ENCODE measurements around the gene MAB21L1.
A peak's percentile ranks its signal among the peaks of the same experiment; 100 is the strongest.

Gene MAB21L1

DNA sequence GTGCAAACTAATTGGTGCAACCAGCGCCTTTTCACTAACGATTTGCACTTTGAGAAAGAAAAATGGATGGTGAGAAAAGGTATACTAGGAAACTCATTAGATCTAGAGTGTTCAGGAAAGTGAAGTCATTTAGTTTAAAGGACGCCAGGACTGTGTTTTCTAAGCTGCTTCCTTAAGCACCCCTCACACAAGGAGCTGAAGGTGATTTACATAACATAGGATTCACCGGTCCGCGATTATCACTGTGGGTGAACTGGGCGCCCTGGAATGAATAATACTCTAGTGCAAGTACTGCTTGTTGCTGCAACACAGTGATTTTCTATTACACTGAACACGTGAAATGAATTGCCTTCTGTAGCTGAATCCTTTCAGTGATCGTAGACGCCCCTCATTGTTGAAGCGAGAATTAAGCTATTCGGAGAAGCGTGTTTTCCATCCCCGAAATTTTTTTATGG is 2.6 kb upstream of the MAB21L1 start:
- ChIA-PET CTCF (no interaction called here), POLR2A (no interaction called here)
- TF ChIP-seq PBX3 (CRISPR knock-in tag; IDR thresholded peaks at IDR 0.05) = no peak
- no peak for TF ChIP-seq ZNF19 (tag by site-specific recombination; IDR thresholded peaks at IDR 0.05; ENCODE audit: low read depth)
- no peak overlapping the region for H3K4me3 ChIP-seq (ENCODE audit: low read depth, low read length)
- H3K36me3 ChIP-seq (ENCODE audit: control insufficient read depth in 2 of 2, insufficient read depth in 1 of 2, low read length in 2 of 2) = no peaks in the 10 kb centered on the region
- no peaks in the 10 kb centered on the region for H3K4me1 ChIP-seq (ENCODE audit: control insufficient read depth, insufficient read depth, low read length)
- H3K9me3 ChIP-seq (ENCODE audit: control insufficient read depth, insufficient read depth, low read depth, low read length) = no peaks in the 10 kb centered on the region
- H3K27ac ChIP-seq (ENCODE audit: extremely low read depth, low read depth, low read length) = no peak overlapping the region

GRCh38 chr13:35478271-35479037 is 2.0 kb upstream of the MAB21L1 start:
- TF ChIP-seq, protein P1, sequence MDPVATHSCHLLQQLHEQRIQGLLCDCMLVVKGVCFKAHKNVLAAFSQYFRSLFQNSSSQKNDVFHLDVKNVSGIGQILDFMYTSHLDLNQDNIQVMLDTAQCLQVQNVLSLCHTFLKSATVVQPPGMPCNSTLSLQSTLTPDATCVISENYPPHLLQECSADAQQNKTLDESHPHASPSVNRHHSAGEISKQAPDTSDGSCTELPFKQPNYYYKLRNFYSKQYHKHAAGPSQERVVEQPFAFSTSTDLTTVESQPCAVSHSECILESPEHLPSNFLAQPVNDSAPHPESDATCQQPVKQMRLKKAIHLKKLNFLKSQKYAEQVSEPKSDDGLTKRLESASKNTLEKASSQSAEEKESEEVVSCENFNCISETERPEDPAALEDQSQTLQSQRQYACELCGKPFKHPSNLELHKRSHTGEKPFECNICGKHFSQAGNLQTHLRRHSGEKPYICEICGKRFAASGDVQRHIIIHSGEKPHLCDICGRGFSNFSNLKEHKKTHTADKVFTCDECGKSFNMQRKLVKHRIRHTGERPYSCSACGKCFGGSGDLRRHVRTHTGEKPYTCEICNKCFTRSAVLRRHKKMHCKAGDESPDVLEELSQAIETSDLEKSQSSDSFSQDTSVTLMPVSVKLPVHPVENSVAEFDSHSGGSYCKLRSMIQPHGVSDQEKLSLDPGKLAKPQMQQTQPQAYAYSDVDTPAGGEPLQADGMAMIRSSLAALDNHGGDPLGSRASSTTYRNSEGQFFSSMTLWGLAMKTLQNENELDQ (tag by site-specific recombination; IDR thresholded peaks at IDR 0.05; ENCODE audit: low read depth) = no peak
- peak; percentile 31; the same call in 1 of the 2 replicates for TF ChIP-seq ZNF202 (tag by site-specific recombination; IDR thresholded peaks at IDR 0.05; ENCODE audit: borderline replicate concordance)
- CTCF ChIA-PET = no interaction called here
- Histone ChIP-seq H3K27ac (ENCODE audit: extremely low read depth, low read depth, low read length) (no peak overlapping the region), H3K4me3 (ENCODE audit: low read depth, low read length) (no peak overlapping the region), H3K9me3 (ENCODE audit: control insufficient read depth, insufficient read depth, low read depth, low read length) (no peaks in the 10 kb centered on the region), H3K36me3 (ENCODE audit: control insufficient read depth in 2 of 2, insufficient read depth in 1 of 2, low read length in 2 of 2) (no peaks in the 10 kb centered on the region), H3K4me1 (ENCODE audit: control insufficient read depth, insufficient read depth, low read length) (no peaks in the 10 kb centered on the region)
- POLR2A ChIA-PET = no interaction called here

- ChIA-PET POLR2A (interaction anchor here (1.5 kb wide), 1 partner anchor 8 kb away, joined by 6 read pairs; no protein-coding TSS in a partner anchor), CTCF (no interaction called here)
- Histone ChIP-seq H3K36me3 (ENCODE audit: control insufficient read depth in 2 of 2, insufficient read depth in 1 of 2, low read length in 2 of 2) (no peaks in the 10 kb centered on the region), H3K27ac (ENCODE audit: extremely low read depth, low read depth, low read length) (no peak overlapping the region), H3K4me1 (ENCODE audit: control insufficient read depth, insufficient read depth, low read length) (no peaks in the 10 kb centered on the region), H3K9me3 (ENCODE audit: control insufficient read depth, insufficient read depth, low read depth, low read length) (no peaks in the 10 kb centered on the region), H3K4me3 (ENCODE audit: low read depth, low read length) (no peak overlapping the region)
- TF ChIP-seq, protein P2, sequence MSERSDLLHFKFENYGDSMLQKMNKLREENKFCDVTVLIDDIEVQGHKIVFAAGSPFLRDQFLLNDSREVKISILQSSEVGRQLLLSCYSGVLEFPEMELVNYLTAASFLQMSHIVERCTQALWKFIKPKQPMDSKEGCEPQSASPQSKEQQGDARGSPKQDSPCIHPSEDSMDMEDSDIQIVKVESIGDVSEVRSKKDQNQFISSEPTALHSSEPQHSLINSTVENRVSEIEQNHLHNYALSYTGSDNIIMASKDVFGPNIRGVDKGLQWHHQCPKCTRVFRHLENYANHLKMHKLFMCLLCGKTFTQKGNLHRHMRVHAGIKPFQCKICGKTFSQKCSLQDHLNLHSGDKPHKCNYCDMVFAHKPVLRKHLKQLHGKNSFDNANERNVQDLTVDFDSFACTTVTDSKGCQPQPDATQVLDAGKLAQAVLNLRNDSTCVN (tag by site-specific recombination; optimal IDR thresholded peaks at IDR 0.05) = no peak
- TF ChIP-seq ZNF398 (tag by site-specific recombination; IDR thresholded peaks at IDR 0.05) (no peak), ZNF23 (tag by site-specific recombination; IDR thresholded peaks at IDR 0.05; ENCODE audit: borderline replicate concordance) (no peak)
These were observed 977 bp upstream of the MAB21L1 start for GRCh38 chr13:35477386-35477946.

All from HEK293 (cell line).